ENCODE results near the gene BLID. TPM values are rescaled to one million over a fixed set of nuclear protein-coding genes. Genes with fewer than 3 reads are reported as not detected.
A peak's percentile ranks its signal among the peaks of the same experiment; 100 is the strongest.

Gene BLID
- total RNA-seq, 1 experiment from 2014 or later: 4.1 TPM

- ChIA-PET POLR2A (interaction anchor here (0.6 to 7.2 kb wide), 25 partner anchors 10 to 864 kb away, joined by 3 to 290 read pairs (median 5); no protein-coding TSS in a partner anchor), CTCF (interaction anchor here (0.7 to 3.5 kb wide), 7 partner anchors 10 to 502 kb away, joined by 3 to 32 read pairs (median 5); no protein-coding TSS in a partner anchor)
- no peaks in the 10 kb centered on the region for H3K27me3 Mint-ChIP-seq (ENCODE audit: insufficient read depth, unreplicated experiment)
- no peak for TF ChIP-seq CTCF (IDR thresholded peaks at IDR 0.05; ENCODE audit: unreplicated experiment)
- BruUV-seq (replicated peaks): no TSS peak
- intact Hi-C loops (cut with micrococcal nuclease): loop anchor here (1.0 to 2.0 kb wide), 2 partner anchors 45 to 57 kb away; no protein-coding TSS in a partner anchor
- H3K4me3 Mint-ChIP-seq (ENCODE audit: unreplicated experiment): peak overlapping the region; percentile 76
- DNase-seq (ENCODE audit: unreplicated experiment): no peak
- peaks cover 10% of the 10 kb centered on the region for H3K36me3 Mint-ChIP-seq (ENCODE audit: insufficient read depth, unreplicated experiment)
- peak overlapping the region; percentile 96 for H3K27ac Mint-ChIP-seq (ENCODE audit: low read depth, unreplicated experiment)
- no peaks in the 10 kb centered on the region for H3K9me3 Mint-ChIP-seq (ENCODE audit: unreplicated experiment)
- H3K4me1 Mint-ChIP-seq (ENCODE audit: insufficient read depth, unreplicated experiment): peaks cover 76% of the 10 kb centered on the region
These were observed 41.7 kb upstream of the BLID start for GRCh38 chr11:122157653-122158161.

- H3K4me3 Mint-ChIP-seq (ENCODE audit: unreplicated experiment): peak overlapping the region; percentile 76
- CTCF ChIA-PET: interaction anchor here (0.6 to 3.5 kb wide), 8 partner anchors 17 to 502 kb away, joined by 3 to 32 read pairs (median 4); no protein-coding TSS in a partner anchor
- H3K27ac Mint-ChIP-seq (ENCODE audit: low read depth, unreplicated experiment): peak overlapping the region; percentile 96
- peaks cover 17% of the 10 kb centered on the region for H3K36me3 Mint-ChIP-seq (ENCODE audit: insufficient read depth, unreplicated experiment)
- H3K4me1 Mint-ChIP-seq (ENCODE audit: insufficient read depth, unreplicated experiment): peaks cover 69% of the 10 kb centered on the region
- H3K27me3 Mint-ChIP-seq (ENCODE audit: insufficient read depth, unreplicated experiment): no peaks in the 10 kb centered on the region
- DNase-seq (ENCODE audit: unreplicated experiment): peak; percentile 85
- no peak for TF ChIP-seq CTCF (IDR thresholded peaks at IDR 0.05; ENCODE audit: unreplicated experiment)
- no TSS peak for BruUV-seq (replicated peaks)
- intact Hi-C loops (cut with micrococcal nuclease): loop anchor here (1.0 to 2.0 kb wide), 2 partner anchors 45 to 56 kb away; no protein-coding TSS in a partner anchor
- H3K9me3 Mint-ChIP-seq (ENCODE audit: unreplicated experiment): no peaks in the 10 kb centered on the region
- POLR2A ChIA-PET: interaction anchor here (0.9 to 7.2 kb wide), 24 partner anchors 10 to 863 kb away, joined by 3 to 290 read pairs (median 6); no protein-coding TSS in a partner anchor
These were observed 40.9 kb upstream of the BLID start for GRCh38 chr11:122156940-122157382.

GRCh38 chr11:122155765-122156527, 39.9 kb upstream of the BLID start:
- Mint-ChIP-seq H3K4me3 (ENCODE audit: unreplicated experiment) (peak overlapping the region; percentile 76), H3K27me3 (ENCODE audit: insufficient read depth, unreplicated experiment) (no peaks in the 10 kb centered on the region), H3K4me1 (ENCODE audit: insufficient read depth, unreplicated experiment) (peaks cover 71% of the 10 kb centered on the region), H3K27ac (ENCODE audit: low read depth, unreplicated experiment) (peak overlapping the region; percentile 96), H3K36me3 (ENCODE audit: insufficient read depth, unreplicated experiment) (peaks cover 23% of the 10 kb centered on the region), H3K9me3 (ENCODE audit: unreplicated experiment) (no peaks in the 10 kb centered on the region)
- POLR2A ChIA-PET: interaction anchor here (0.6 to 7.2 kb wide), 14 partner anchors 11 to 246 kb away, joined by 3 to 290 read pairs (median 21); no protein-coding TSS in a partner anchor
- intact Hi-C loops (cut with micrococcal nuclease): loop anchor here (2.0 kb wide), 1 partner anchor 55 kb away; no protein-coding TSS in a partner anchor
- no peak for DNase-seq (ENCODE audit: unreplicated experiment)
- BruUV-seq (replicated peaks): TSS peak; percentile 57
- CTCF ChIA-PET: interaction anchor here (0.6 to 1.8 kb wide), 4 partner anchors 17 to 60 kb away, joined by 3 to 7 read pairs (median 4); no protein-coding TSS in a partner anchor
- no peak for TF ChIP-seq CTCF (IDR thresholded peaks at IDR 0.05; ENCODE audit: unreplicated experiment)

- peaks cover 23% of the 10 kb centered on the region for H3K36me3 Mint-ChIP-seq (ENCODE audit: insufficient read depth, unreplicated experiment)
- peaks cover 62% of the 10 kb centered on the region for H3K4me1 Mint-ChIP-seq (ENCODE audit: insufficient read depth, unreplicated experiment)
- POLR2A ChIA-PET: interaction anchor here (0.6 to 2.6 kb wide), 9 partner anchors 9 to 500 kb away, joined by 3 to 20 read pairs (median 5); no protein-coding TSS in a partner anchor
- no peaks in the 10 kb centered on the region for H3K27me3 Mint-ChIP-seq (ENCODE audit: insufficient read depth, unreplicated experiment)
- BruUV-seq (replicated peaks): no TSS peak
- no peak overlapping the region for H3K27ac Mint-ChIP-seq (ENCODE audit: low read depth, unreplicated experiment)
- CTCF ChIA-PET: no interaction called here
- TF ChIP-seq CTCF (IDR thresholded peaks at IDR 0.05; ENCODE audit: unreplicated experiment): no peak
- H3K4me3 Mint-ChIP-seq (ENCODE audit: unreplicated experiment): no peak overlapping the region
- H3K9me3 Mint-ChIP-seq (ENCODE audit: unreplicated experiment): no peaks in the 10 kb centered on the region
- no peak for DNase-seq (ENCODE audit: unreplicated experiment)
- intact Hi-C loops (cut with micrococcal nuclease): no loop called here
These were observed 39.0 kb upstream of the BLID start for GRCh38 chr11:122154994-122155393.
